ENCODE results near the gene FARSB.

The FARSB gene

GRCh38 chr2:222643134-222643533 lies 12.8 kb downstream of the FARSB start:
- Mint-ChIP-seq H3K4me3 (no peak overlapping the region), H3K4me1 (ENCODE audit: low read depth) (peaks cover 9% of the 10 kb centered on the region), H3K36me3 (ENCODE audit: low read depth) (peaks cover 32% of the 10 kb centered on the region), H3K27me3 (ENCODE audit: low read depth) (no peaks in the 10 kb centered on the region), H3K27ac (no peak overlapping the region), H3K9me3 (no peaks in the 10 kb centered on the region)

GRCh38 chr2:222641336-222641735 lies 14.6 kb downstream of the FARSB start:
- Mint-ChIP-seq H3K36me3 (ENCODE audit: low read depth) (peaks cover 37% of the 10 kb centered on the region), H3K9me3 (no peaks in the 10 kb centered on the region), H3K4me1 (ENCODE audit: low read depth) (peaks cover 9% of the 10 kb centered on the region), H3K27ac (no peak overlapping the region), H3K27me3 (ENCODE audit: low read depth) (no peaks in the 10 kb centered on the region), H3K4me3 (no peak overlapping the region)

GRCh38 chr2:222637067-222637466 lies 18.8 kb downstream of the FARSB start:
- no peak overlapping the region for H3K27ac Mint-ChIP-seq
- no peaks in the 10 kb centered on the region for H3K27me3 Mint-ChIP-seq (ENCODE audit: low read depth)
- H3K36me3 Mint-ChIP-seq (ENCODE audit: low read depth), result peaks cover 32% of the 10 kb centered on the region
- peaks cover 2% of the 10 kb centered on the region for H3K4me1 Mint-ChIP-seq (ENCODE audit: low read depth)
- H3K9me3 Mint-ChIP-seq, result no peaks in the 10 kb centered on the region
- H3K4me3 Mint-ChIP-seq, result no peak overlapping the region

GRCh38 chr2:222635295-222635694 lies 20.6 kb downstream of the FARSB start:
- no peaks in the 10 kb centered on the region for H3K27me3 Mint-ChIP-seq (ENCODE audit: low read depth)
- peaks cover 38% of the 10 kb centered on the region for H3K36me3 Mint-ChIP-seq (ENCODE audit: low read depth)
- peaks cover 2% of the 10 kb centered on the region for H3K4me1 Mint-ChIP-seq (ENCODE audit: low read depth)
- H3K9me3 Mint-ChIP-seq, result no peaks in the 10 kb centered on the region
- no peak overlapping the region for H3K27ac Mint-ChIP-seq
- H3K4me3 Mint-ChIP-seq, result no peak overlapping the region

GRCh38 chr2:222627764-222628163 lies 28.1 kb downstream of the FARSB start:
- H3K27me3 Mint-ChIP-seq (ENCODE audit: low read depth), result no peaks in the 10 kb centered on the region
- H3K9me3 Mint-ChIP-seq, result no peaks in the 10 kb centered on the region
- no peaks in the 10 kb centered on the region for H3K4me1 Mint-ChIP-seq (ENCODE audit: low read depth)
- H3K27ac Mint-ChIP-seq, result no peak overlapping the region
- no peak overlapping the region for H3K4me3 Mint-ChIP-seq
- H3K36me3 Mint-ChIP-seq (ENCODE audit: low read depth), result peaks cover 38% of the 10 kb centered on the region

GRCh38 chr2:222623756-222624309 lies 32.1 kb downstream of the FARSB start:
- Mint-ChIP-seq H3K27me3 (ENCODE audit: low read depth) (no peaks in the 10 kb centered on the region), H3K4me3 (no peak overlapping the region), H3K36me3 (ENCODE audit: low read depth) (peaks cover 31% of the 10 kb centered on the region), H3K4me1 (ENCODE audit: low read depth) (no peaks in the 10 kb centered on the region), H3K27ac (no peak overlapping the region), H3K9me3 (no peaks in the 10 kb centered on the region)

GRCh38 chr2:222622910-222623309 lies 33.0 kb downstream of the FARSB start:
- H3K4me1 Mint-ChIP-seq (ENCODE audit: low read depth), result no peaks in the 10 kb centered on the region
- no peaks in the 10 kb centered on the region for H3K9me3 Mint-ChIP-seq
- no peak overlapping the region for H3K27ac Mint-ChIP-seq
- H3K4me3 Mint-ChIP-seq, result no peak overlapping the region
- no peaks in the 10 kb centered on the region for H3K27me3 Mint-ChIP-seq (ENCODE audit: low read depth)
- peaks cover 33% of the 10 kb centered on the region for H3K36me3 Mint-ChIP-seq (ENCODE audit: low read depth)

- no peaks in the 10 kb centered on the region for H3K9me3 Mint-ChIP-seq
- H3K4me1 Mint-ChIP-seq (ENCODE audit: low read depth), result no peaks in the 10 kb centered on the region
- H3K36me3 Mint-ChIP-seq (ENCODE audit: low read depth), result peaks cover 27% of the 10 kb centered on the region
- no peaks in the 10 kb centered on the region for H3K27me3 Mint-ChIP-seq (ENCODE audit: low read depth)
- no peak overlapping the region for H3K4me3 Mint-ChIP-seq
- no peak overlapping the region for H3K27ac Mint-ChIP-seq
Observed at GRCh38 chr2:222621893-222622292, 34.0 kb downstream of the FARSB start.

- Mint-ChIP-seq H3K36me3 (ENCODE audit: low read depth) (peaks cover 8% of the 10 kb centered on the region), H3K4me3 (no peak overlapping the region), H3K9me3 (no peaks in the 10 kb centered on the region), H3K27me3 (ENCODE audit: low read depth) (no peaks in the 10 kb centered on the region), H3K27ac (no peak overlapping the region), H3K4me1 (ENCODE audit: low read depth) (peaks cover 6% of the 10 kb centered on the region)
Observed at GRCh38 chr2:222615320-222615719, 40.6 kb downstream of the FARSB start.

- Mint-ChIP-seq H3K27ac (no peak overlapping the region), H3K36me3 (ENCODE audit: low read depth) (peaks cover 4% of the 10 kb centered on the region), H3K4me3 (no peak overlapping the region), H3K4me1 (ENCODE audit: low read depth) (peaks cover 6% of the 10 kb centered on the region), H3K9me3 (no peaks in the 10 kb centered on the region), H3K27me3 (ENCODE audit: low read depth) (no peaks in the 10 kb centered on the region)
Observed at GRCh38 chr2:222613715-222614331, 42.1 kb downstream of the FARSB start.

GRCh38 chr2:222611684-222612083 lies 44.2 kb downstream of the FARSB start:
- Mint-ChIP-seq H3K4me1 (ENCODE audit: low read depth) (peaks cover 6% of the 10 kb centered on the region), H3K9me3 (no peaks in the 10 kb centered on the region), H3K27ac (no peak overlapping the region), H3K4me3 (no peak overlapping the region), H3K27me3 (ENCODE audit: low read depth) (no peaks in the 10 kb centered on the region), H3K36me3 (ENCODE audit: low read depth) (peaks cover 2% of the 10 kb centered on the region)

- H3K27me3 Mint-ChIP-seq (ENCODE audit: low read depth), result no peaks in the 10 kb centered on the region
- H3K36me3 Mint-ChIP-seq (ENCODE audit: low read depth), result peaks cover 2% of the 10 kb centered on the region
- peaks cover 6% of the 10 kb centered on the region for H3K4me1 Mint-ChIP-seq (ENCODE audit: low read depth)
Observed at GRCh38 chr2:222610746-222611145, 45.1 kb downstream of the FARSB start.

GRCh38 chr2:222609381-222609780 lies 46.5 kb downstream of the FARSB start:
- Mint-ChIP-seq H3K4me3 (no peak overlapping the region), H3K4me1 (ENCODE audit: low read depth) (no peaks in the 10 kb centered on the region), H3K27me3 (ENCODE audit: low read depth) (no peaks in the 10 kb centered on the region), H3K9me3 (no peaks in the 10 kb centered on the region), H3K36me3 (ENCODE audit: low read depth) (peaks cover 5% of the 10 kb centered on the region), H3K27ac (no peak overlapping the region)

More at GRCh38 chr2:222610746-222611145, 45.1 kb downstream of the FARSB start:
- no peaks in the 10 kb centered on the region for H3K9me3 Mint-ChIP-seq
- H3K27ac Mint-ChIP-seq, result no peak overlapping the region
- H3K4me3 Mint-ChIP-seq, result no peak overlapping the region

GRCh38 chr2:222608081-222608480 lies 47.8 kb downstream of the FARSB start:
- H3K36me3 Mint-ChIP-seq (ENCODE audit: low read depth), result peaks cover 5% of the 10 kb centered on the region
- no peaks in the 10 kb centered on the region for H3K9me3 Mint-ChIP-seq
- no peak overlapping the region for H3K4me3 Mint-ChIP-seq
- no peaks in the 10 kb centered on the region for H3K4me1 Mint-ChIP-seq (ENCODE audit: low read depth)
- H3K27ac Mint-ChIP-seq, result no peak overlapping the region
- H3K27me3 Mint-ChIP-seq (ENCODE audit: low read depth), result no peaks in the 10 kb centered on the region

- H3K9me3 Mint-ChIP-seq, result no peaks in the 10 kb centered on the region
- peaks cover 5% of the 10 kb centered on the region for H3K36me3 Mint-ChIP-seq (ENCODE audit: low read depth)
- no peaks in the 10 kb centered on the region for H3K27me3 Mint-ChIP-seq (ENCODE audit: low read depth)
- H3K27ac Mint-ChIP-seq, result no peak overlapping the region
- no peak overlapping the region for H3K4me3 Mint-ChIP-seq
- H3K4me1 Mint-ChIP-seq (ENCODE audit: low read depth), result no peaks in the 10 kb centered on the region
Observed at GRCh38 chr2:222606306-222606705, 49.6 kb downstream of the FARSB start.

Measured in T-helper 1 cell treated with Interleukin-12 subunit alpha and Interleukin-12 subunit beta and Interleukin-4 antibody, amounts not matched to agents 30 μg/mL and 1 μg/mL, for 36 hours (primary cell).